Subcutaneous adipose tissue (tissue), 4 donors: ENCODE results near the gene HOXB1. TPM values are rescaled to one million over a fixed set of nuclear protein-coding genes. Genes with fewer than 3 reads are reported as not detected.

ENCODE experiments used
- total RNA-seq, 4 donors: library from RNA; depleted of rRNA; stranded (reverse); fragments of >200 nt; gene quantifications; one replicate each; pipeline ENCODE4 v1.1.0, GENCODE V29; 2016
- TF ChIP-seq, protein P1 (sequence below): fragments of 450-650 bp; IDR thresholded peaks from one replicate; pipeline ENCODE4 v1.5.1; 2016; ENCODE audit warnings: low read depth, mild to moderate bottlenecking, control low read depth, antibody characterized with exemption, moderate library complexity

HOXB1 gene
- total RNA-seq, 4 donors from 2014 or later = not detected

DNA sequence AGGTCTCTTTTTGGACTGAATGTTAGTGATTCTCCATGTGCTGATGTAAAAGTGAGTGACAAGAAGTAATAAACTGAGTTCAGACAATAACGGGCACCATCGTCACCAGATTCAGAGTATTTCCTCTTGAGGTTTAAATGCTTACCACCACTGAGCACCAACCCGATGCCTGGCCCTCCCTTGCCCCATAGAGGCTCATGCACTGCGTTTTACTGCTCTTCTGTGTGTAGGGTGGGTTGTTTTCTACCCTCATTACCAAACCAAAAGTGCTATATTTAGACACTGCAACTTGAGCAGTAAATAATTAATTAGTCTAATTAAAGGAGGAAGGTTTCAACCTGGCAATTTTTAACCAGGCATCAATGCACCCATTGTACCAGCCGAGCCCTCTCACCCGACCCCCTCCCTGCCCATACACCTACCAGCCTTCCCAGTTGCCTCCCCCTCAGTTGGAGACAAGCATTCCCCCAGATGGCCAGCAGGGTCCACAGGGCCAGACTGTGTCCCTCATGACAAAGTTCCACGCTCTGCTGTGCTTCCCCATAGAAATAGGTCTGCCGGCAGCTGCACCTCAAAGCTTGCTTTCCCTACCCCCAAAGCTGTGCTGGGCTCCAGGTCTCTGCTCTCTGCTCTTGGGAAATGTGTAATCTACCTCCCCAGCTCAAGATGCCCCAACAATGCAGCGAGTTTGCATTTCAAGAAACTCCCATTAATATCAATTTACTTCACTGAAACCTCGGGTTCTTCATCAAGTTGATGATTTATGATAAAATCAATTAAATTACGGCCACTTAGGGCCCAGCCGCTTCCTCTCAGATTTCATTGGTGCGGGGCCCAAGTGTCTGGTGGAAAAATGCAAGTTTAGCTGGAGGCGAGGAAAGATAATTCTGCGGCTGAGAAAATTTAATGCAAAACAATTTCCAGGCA is 31.3 kb upstream of the HOXB1 start:
- TF ChIP-seq, protein P1, sequence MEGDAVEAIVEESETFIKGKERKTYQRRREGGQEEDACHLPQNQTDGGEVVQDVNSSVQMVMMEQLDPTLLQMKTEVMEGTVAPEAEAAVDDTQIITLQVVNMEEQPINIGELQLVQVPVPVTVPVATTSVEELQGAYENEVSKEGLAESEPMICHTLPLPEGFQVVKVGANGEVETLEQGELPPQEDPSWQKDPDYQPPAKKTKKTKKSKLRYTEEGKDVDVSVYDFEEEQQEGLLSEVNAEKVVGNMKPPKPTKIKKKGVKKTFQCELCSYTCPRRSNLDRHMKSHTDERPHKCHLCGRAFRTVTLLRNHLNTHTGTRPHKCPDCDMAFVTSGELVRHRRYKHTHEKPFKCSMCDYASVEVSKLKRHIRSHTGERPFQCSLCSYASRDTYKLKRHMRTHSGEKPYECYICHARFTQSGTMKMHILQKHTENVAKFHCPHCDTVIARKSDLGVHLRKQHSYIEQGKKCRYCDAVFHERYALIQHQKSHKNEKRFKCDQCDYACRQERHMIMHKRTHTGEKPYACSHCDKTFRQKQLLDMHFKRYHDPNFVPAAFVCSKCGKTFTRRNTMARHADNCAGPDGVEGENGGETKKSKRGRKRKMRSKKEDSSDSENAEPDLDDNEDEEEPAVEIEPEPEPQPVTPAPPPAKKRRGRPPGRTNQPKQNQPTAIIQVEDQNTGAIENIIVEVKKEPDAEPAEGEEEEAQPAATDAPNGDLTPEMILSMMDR = no peak

DNA sequence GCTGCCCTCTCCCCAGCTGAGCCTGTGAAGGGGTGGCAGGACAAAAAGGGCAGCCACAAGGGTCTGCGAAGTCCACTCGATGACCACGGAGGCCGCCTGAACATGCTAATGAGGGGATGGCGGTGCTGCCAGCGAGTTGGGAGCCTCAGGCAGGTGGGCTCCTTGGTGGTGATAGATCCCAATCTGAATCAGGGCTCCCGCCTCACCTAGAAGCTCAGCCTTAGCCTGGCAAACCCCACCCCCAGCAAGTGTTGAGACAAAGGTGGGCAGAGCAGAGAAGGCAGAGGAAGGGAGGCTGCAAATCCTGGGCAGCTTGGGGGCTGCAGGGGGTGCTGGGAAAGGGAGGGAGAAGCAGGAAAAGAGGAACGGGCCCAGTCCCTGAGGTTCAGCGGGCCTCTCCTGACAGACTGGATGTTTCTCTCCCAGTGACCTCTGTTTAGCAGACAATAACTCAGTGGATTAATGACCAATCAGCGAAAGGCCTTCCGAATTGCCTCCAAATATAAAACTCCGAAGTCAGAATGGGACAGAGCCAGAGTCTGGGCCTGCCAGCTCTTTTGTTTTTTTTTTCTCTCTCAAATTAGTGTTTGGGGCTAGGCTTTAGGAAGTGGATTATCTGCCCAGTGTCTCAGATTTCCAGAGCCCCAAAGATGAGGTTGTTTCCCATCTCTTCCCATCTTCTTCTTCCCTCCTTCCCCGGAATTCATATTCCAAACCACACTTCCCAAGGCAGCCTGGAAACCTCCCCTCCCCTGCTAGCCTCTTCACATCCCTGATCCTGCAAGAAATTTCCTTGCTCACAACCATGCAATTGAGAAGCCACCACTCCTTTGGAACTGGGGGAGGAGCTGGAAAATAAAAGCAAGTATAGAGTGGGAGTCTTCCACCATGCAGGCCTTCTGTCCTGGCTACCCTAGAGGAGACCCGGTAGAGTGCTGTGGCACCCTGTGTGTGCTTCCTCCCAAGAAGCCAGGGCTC is 29.3 kb upstream of the HOXB1 start:
- TF ChIP-seq, protein P1 = no peak

DNA sequence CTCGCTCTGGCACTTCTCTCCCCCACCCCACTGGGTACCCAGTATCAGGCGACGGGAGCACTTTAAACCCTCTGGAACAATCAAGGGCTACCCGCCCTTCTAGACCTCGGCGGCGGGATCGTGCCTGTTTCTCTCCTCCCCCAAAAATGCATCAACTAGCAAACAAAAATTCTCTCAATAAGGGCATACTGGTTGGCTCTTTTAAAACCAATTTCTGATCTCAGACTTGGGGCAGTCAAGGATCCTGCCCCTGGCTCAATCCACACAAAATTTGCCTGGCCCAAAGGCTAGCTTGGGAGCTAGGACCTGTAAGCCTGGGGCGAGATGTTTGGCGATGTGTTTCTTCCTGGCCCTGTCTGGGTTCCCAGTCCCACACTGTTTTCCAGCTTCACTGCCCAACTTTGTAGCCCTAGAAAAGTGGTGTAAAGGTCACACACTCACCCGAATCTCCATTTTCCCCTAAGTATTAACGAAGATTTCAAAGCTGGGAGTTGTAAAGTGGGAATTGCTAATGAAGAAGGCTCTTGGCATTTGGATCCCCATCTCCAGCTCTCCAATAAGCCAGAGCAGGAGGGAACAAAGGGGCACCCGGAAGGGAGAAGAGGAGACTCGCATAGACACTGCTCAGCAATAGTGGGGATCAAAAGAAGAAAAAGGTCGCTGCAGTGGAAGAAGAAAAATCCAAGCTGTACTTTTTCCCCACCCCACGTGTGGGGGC is 28.5 kb upstream of the HOXB1 start:
- TF ChIP-seq, protein P1 = no peak

DNA sequence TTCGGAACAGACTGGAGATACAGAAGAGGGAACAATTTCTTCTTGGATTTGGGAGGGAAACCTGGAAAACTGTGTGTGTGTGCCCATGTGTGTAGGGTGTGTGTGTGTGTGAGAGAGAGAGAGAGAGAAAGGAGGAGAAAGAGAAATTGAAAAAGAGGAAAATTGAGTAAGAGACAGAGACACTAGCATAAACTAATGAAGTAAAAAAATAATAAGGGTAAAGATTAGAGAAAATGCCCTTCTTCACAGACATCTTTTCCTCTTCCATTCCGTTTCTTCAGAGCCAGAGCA is 28.0 kb upstream of the HOXB1 start:
- TF ChIP-seq, protein P1 = no peak

DNA sequence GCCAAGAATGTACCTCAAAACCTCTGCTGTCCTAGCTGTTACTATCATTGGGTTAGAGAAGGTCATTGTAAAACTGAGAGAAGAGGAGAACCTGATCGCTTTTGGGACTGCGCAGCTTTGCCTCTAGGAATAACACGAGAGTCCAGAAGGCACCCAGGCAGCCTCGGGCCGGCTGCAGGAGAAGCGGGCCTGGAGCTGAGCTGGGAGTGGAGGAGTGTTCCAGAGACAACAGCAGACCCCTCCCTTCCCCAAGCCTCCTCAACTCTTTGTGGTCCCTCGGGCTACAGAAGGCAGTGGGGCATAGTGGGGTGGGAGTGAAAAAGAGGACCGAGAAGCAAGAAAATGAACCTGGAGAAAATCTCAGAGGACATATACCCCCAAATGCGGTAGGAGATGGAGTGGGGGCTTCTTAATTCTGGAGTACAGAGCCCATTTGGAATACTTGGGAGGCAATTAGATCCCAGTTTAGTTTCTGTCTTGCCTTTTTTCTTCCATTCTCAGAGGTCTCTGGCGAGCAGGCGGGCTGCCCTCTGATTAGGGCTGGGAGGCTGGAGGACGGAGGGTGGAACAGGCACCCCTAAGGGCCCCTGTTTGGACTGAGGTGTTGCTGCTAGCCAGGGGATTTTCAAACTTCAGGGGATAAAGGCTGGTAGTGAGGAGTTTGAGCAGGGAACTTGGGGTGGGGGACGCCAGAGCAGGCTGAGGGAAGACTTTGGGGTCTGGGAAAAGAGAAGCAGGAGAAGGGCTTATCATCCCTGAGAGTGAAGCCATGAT is 27.4 kb upstream of the HOXB1 start:
- TF ChIP-seq, protein P1 = no peak

DNA sequence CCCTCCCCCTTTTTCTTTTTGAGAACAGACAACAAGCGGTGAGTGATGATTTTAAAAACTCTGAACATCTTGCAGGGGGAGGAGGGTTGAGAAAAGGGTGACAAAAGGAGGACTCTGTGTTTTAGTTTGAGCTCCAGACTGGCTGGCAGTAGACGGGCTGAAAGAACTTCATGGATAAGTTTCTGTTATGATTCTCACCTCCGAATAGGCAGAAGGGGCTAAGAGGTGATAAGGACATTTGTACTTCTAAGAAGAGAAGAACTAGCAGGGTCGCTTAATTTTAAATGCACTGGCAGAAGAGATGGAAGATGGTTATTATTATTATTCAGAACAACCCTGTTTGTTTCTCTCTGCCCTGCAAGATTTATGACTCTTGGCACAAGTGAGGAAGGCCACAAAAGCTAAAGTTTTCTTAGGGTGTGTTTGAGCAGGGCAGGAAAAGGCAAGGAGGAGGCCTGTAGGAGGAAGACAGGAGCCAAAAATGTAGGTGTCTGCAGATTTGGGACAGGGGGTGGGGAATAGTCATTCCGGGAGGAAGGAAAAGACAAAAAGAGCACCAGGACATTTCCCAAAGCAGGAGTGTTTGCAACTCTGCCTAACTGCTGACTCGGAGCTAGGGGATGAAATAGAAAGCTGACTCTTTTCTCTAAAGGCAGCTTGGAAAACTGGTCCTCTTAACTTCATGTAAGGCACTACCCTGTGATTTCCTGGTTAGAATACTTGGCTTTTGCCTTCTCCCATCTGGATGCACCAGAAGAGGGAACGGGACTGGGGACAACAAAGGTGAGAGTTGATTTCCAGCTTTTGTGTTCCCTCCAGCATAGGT is 26.0 kb upstream of the HOXB1 start:
- TF ChIP-seq, protein P1 = no peak
